Measurements from ENCODE around the gene FAM114A2. TPM values are rescaled to one million over a fixed set of nuclear protein-coding genes. Genes with fewer than 3 reads are reported as not detected.

The FAM114A2 gene
- total RNA-seq, 1 donor from 2014 or later: 29.7 TPM

DNA sequence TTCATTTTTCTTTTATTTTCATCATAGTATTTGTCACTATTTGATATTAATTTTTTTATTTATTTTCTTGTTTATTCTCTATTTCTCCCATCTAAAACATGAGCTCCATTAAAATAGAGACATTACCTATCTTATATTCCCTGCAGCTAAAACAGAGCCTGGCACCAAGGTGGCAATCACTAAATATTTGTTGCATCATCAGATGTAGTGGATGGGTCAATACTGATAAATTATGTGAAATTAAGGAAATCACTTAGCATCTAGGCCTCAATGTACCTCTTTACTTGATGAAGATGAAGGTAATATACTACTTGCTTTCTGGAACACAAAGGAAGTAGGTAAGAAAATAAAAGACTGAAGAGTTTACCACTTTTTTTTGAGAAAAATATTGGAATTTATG, 24.7 kb upstream of the FAM114A2 start:
- FAIRE-seq (no peak), DNase-seq (ENCODE audit: low read depth) (no peak)
- Mint-ChIP-seq H3K27me3 (ENCODE audit: low read depth, unreplicated experiment) (no peaks in the 10 kb centered on the region), H3K4me1 (ENCODE audit: low read depth, unreplicated experiment) (peaks cover 3% of the 10 kb centered on the region), H3K9me3 (ENCODE audit: unreplicated experiment) (no peaks in the 10 kb centered on the region), H3K36me3 (ENCODE audit: low read depth, unreplicated experiment) (no peaks in the 10 kb centered on the region), H3K4me3 (ENCODE audit: unreplicated experiment) (no peak overlapping the region), H3K27ac (ENCODE audit: unreplicated experiment) (no peak overlapping the region)
- Histone ChIP-seq H3K4me2 (ENCODE audit: low read length) (no peak overlapping the region), H2AFZ (ENCODE audit: low read depth, low read length) (no peak overlapping the region), H3K36me3 (ENCODE audit: insufficient read depth, low read length) (no peaks in the 10 kb centered on the region), H3K4me1 (ENCODE audit: insufficient read depth, low read length) (peaks cover 3% of the 10 kb centered on the region), H3K79me2 (ENCODE audit: insufficient read depth, low read length) (no peaks in the 10 kb centered on the region), H4K20me1 (ENCODE audit: insufficient read depth, low read length) (peaks cover 15% of the 10 kb centered on the region), H3K9ac (ENCODE audit: low read length) (no peak overlapping the region), H3K4me3 (ENCODE audit: insufficient read depth, low read depth, low read length) (no peak overlapping the region), H3K27me3 (ENCODE audit: insufficient read depth, low read length) (no peaks in the 10 kb centered on the region), H3K27ac (ENCODE audit: low read depth, low read length) (no peak overlapping the region), H3K9me3 (ENCODE audit: insufficient read depth, low read depth, low read length) (no peaks in the 10 kb centered on the region)
- TF ChIP-seq EZH2 (IDR thresholded peaks at IDR 0.05; ENCODE audit: insufficient read depth, low read length): no peak
- TF ChIP-seq, protein P1, sequence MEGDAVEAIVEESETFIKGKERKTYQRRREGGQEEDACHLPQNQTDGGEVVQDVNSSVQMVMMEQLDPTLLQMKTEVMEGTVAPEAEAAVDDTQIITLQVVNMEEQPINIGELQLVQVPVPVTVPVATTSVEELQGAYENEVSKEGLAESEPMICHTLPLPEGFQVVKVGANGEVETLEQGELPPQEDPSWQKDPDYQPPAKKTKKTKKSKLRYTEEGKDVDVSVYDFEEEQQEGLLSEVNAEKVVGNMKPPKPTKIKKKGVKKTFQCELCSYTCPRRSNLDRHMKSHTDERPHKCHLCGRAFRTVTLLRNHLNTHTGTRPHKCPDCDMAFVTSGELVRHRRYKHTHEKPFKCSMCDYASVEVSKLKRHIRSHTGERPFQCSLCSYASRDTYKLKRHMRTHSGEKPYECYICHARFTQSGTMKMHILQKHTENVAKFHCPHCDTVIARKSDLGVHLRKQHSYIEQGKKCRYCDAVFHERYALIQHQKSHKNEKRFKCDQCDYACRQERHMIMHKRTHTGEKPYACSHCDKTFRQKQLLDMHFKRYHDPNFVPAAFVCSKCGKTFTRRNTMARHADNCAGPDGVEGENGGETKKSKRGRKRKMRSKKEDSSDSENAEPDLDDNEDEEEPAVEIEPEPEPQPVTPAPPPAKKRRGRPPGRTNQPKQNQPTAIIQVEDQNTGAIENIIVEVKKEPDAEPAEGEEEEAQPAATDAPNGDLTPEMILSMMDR (IDR thresholded peaks at IDR 0.05; ENCODE audit: insufficient read depth, low read depth, low read length): no peak

DNA sequence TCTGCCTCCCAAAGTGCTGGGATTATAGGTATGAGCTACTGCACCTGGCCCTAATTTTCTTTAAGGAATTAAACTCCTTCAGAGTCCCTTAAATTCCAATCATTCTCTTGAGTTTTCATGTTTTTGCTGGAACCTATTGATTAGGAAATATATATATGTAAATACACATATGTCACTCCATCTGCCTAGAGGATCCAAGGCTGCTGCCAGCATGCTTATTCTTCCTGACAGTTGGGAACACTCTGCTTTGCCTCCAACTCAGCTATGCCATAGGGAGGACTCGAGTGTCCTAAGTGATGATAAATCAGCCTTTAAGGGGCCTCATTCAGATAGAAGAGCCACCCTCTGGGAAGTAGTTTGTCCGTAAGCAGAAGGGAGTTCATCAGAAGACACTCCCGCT, 21.9 kb upstream of the FAM114A2 start:
- H3K9me3 Mint-ChIP-seq (ENCODE audit: unreplicated experiment): no peaks in the 10 kb centered on the region
- H3K27me3 Mint-ChIP-seq (ENCODE audit: low read depth, unreplicated experiment): no peaks in the 10 kb centered on the region
- no peak overlapping the region for H3K27ac Mint-ChIP-seq (ENCODE audit: unreplicated experiment)
- H3K4me2 ChIP-seq (ENCODE audit: low read length): no peak overlapping the region
- no peaks in the 10 kb centered on the region for H3K79me2 ChIP-seq (ENCODE audit: insufficient read depth, low read length)
- H3K36me3 ChIP-seq (ENCODE audit: insufficient read depth, low read length): no peaks in the 10 kb centered on the region
- H3K4me1 ChIP-seq (ENCODE audit: insufficient read depth, low read length): peaks cover 10% of the 10 kb centered on the region
- DNase-seq (ENCODE audit: low read depth): no peak
- H3K27me3 ChIP-seq (ENCODE audit: insufficient read depth, low read length): no peaks in the 10 kb centered on the region
- H4K20me1 ChIP-seq (ENCODE audit: insufficient read depth, low read length): peaks cover 41% of the 10 kb centered on the region
- no peaks in the 10 kb centered on the region for H3K36me3 Mint-ChIP-seq (ENCODE audit: low read depth, unreplicated experiment)
- no peak for TF ChIP-seq EZH2 (IDR thresholded peaks at IDR 0.05; ENCODE audit: insufficient read depth, low read length)
- TF ChIP-seq, protein P1 (IDR thresholded peaks at IDR 0.05; ENCODE audit: insufficient read depth, low read depth, low read length): no peak
- no peak overlapping the region for H3K4me3 ChIP-seq (ENCODE audit: insufficient read depth, low read depth, low read length)
- FAIRE-seq: no peak
- no peak overlapping the region for H3K4me3 Mint-ChIP-seq (ENCODE audit: unreplicated experiment)
- no peaks in the 10 kb centered on the region for H3K9me3 ChIP-seq (ENCODE audit: insufficient read depth, low read depth, low read length)
- H3K9ac ChIP-seq (ENCODE audit: low read length): no peak overlapping the region
- H3K4me1 Mint-ChIP-seq (ENCODE audit: low read depth, unreplicated experiment): peaks cover 13% of the 10 kb centered on the region
- H2AFZ ChIP-seq (ENCODE audit: low read depth, low read length): no peak overlapping the region
- no peak overlapping the region for H3K27ac ChIP-seq (ENCODE audit: low read depth, low read length)

DNA sequence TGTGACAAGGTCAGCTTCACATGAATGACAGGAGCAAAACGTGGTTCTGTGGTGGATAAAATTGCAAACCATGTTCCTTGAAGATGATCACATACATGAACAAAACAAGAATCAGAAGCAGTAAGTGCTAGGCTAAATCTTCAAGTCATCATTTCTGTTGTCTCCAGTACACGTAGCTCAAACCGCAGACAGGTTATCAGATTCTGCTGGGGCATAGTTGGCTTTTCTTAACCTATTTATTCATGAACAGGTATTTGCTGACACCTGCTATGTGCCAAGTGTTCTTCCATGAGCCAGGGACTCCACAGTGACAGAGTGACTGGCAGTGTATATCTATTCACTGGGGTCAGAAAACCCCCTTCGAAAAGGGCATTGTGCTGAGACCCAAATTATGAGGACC, 20.9 kb upstream of the FAM114A2 start:
- H4K20me1 ChIP-seq (ENCODE audit: insufficient read depth, low read length): peaks cover 49% of the 10 kb centered on the region
- peaks cover 10% of the 10 kb centered on the region for H3K4me1 ChIP-seq (ENCODE audit: insufficient read depth, low read length)
- no peak overlapping the region for H3K27ac Mint-ChIP-seq (ENCODE audit: unreplicated experiment)
- no peaks in the 10 kb centered on the region for H3K79me2 ChIP-seq (ENCODE audit: insufficient read depth, low read length)
- H3K9ac ChIP-seq (ENCODE audit: low read length): no peak overlapping the region
- FAIRE-seq (peak; percentile 26), DNase-seq (ENCODE audit: low read depth) (no peak)
- H3K4me1 Mint-ChIP-seq (ENCODE audit: low read depth, unreplicated experiment): peaks cover 13% of the 10 kb centered on the region
- TF ChIP-seq EZH2 (IDR thresholded peaks at IDR 0.05; ENCODE audit: insufficient read depth, low read length): no peak
- TF ChIP-seq, protein P1 (IDR thresholded peaks at IDR 0.05; ENCODE audit: insufficient read depth, low read depth, low read length): no peak
- no peaks in the 10 kb centered on the region for H3K36me3 Mint-ChIP-seq (ENCODE audit: low read depth, unreplicated experiment)
- H3K9me3 Mint-ChIP-seq (ENCODE audit: unreplicated experiment): no peaks in the 10 kb centered on the region
- H3K9me3 ChIP-seq (ENCODE audit: insufficient read depth, low read depth, low read length): no peaks in the 10 kb centered on the region
- H2AFZ ChIP-seq (ENCODE audit: low read depth, low read length): no peak overlapping the region
- H3K27me3 ChIP-seq (ENCODE audit: insufficient read depth, low read length): no peaks in the 10 kb centered on the region
- H3K27ac ChIP-seq (ENCODE audit: low read depth, low read length): no peak overlapping the region
- no peak overlapping the region for H3K4me3 Mint-ChIP-seq (ENCODE audit: unreplicated experiment)
- no peaks in the 10 kb centered on the region for H3K36me3 ChIP-seq (ENCODE audit: insufficient read depth, low read length)
- no peak overlapping the region for H3K4me2 ChIP-seq (ENCODE audit: low read length)
- H3K27me3 Mint-ChIP-seq (ENCODE audit: low read depth, unreplicated experiment): no peaks in the 10 kb centered on the region
- H3K4me3 ChIP-seq (ENCODE audit: insufficient read depth, low read depth, low read length): no peak overlapping the region
